ENCODE results near the gene DBR1. TPM values are rescaled to one million over a fixed set of nuclear protein-coding genes. Genes with fewer than 3 reads are reported as not detected.
A peak's percentile ranks its signal among the peaks of the same experiment; 100 is the strongest.

DBR1 gene, protein sequence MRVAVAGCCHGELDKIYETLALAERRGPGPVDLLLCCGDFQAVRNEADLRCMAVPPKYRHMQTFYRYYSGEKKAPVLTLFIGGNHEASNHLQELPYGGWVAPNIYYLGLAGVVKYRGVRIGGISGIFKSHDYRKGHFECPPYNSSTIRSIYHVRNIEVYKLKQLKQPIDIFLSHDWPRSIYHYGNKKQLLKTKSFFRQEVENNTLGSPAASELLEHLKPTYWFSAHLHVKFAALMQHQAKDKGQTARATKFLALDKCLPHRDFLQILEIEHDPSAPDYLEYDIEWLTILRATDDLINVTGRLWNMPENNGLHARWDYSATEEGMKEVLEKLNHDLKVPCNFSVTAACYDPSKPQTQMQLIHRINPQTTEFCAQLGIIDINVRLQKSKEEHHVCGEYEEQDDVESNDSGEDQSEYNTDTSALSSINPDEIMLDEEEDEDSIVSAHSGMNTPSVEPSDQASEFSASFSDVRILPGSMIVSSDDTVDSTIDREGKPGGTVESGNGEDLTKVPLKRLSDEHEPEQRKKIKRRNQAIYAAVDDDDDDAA
- 16.3 TPM for total RNA-seq

DNA sequence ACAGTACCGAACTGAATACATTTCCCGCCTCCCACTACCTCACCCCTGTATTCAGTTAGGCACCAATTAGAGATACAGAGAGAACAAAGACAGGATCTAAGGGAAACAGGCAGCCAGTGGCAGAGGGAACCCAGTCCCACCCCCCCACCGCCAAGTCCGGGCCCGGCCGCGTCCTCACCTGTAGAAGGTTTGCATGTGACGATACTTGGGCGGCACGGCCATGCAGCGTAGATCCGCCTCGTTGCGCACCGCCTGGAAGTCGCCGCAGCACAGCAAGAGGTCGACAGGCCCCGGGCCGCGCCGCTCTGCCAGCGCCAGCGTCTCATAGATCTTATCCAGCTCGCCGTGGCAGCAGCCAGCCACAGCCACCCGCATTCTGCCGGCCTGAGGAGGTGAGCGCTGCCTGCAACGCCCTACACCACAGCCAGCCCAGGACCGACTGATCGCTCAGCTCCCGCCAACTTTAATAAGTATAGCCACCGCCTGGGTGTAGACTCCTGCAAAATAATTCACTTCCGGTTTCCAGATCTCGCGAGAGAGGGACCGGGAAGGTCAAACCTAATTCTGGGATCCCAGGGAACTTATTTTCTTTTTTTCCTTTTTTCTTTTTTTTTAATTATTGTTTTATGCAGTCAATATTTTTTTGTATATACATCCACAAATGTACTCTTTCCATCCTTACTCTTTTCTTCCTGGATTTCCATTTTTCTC is at the start of gene DBR1:
DBR1 (minus strand) TSS at position 501 of the 711 bp plus-strand sequence; CDS start at position 375, 126 bp downstream.
- DNase-seq, result peak; percentile 57

DNA sequence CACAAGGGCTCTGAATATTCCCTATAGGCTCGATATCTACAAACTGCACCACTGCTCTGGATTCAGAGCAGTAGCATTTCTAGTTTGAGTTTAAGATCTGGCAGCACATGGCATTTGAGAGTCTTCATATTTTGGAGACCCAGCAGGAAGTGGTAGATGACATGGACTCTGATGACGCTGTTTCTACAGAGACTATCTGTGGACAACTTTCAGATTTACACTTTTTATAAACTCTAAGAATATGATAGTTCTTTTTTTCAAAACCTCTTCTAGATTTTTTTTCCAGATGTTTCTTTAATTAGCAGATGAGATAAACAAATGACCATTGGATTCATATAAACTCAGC is 48.2 kb upstream of the DBR1 start:
- no peak for DNase-seq

DNA sequence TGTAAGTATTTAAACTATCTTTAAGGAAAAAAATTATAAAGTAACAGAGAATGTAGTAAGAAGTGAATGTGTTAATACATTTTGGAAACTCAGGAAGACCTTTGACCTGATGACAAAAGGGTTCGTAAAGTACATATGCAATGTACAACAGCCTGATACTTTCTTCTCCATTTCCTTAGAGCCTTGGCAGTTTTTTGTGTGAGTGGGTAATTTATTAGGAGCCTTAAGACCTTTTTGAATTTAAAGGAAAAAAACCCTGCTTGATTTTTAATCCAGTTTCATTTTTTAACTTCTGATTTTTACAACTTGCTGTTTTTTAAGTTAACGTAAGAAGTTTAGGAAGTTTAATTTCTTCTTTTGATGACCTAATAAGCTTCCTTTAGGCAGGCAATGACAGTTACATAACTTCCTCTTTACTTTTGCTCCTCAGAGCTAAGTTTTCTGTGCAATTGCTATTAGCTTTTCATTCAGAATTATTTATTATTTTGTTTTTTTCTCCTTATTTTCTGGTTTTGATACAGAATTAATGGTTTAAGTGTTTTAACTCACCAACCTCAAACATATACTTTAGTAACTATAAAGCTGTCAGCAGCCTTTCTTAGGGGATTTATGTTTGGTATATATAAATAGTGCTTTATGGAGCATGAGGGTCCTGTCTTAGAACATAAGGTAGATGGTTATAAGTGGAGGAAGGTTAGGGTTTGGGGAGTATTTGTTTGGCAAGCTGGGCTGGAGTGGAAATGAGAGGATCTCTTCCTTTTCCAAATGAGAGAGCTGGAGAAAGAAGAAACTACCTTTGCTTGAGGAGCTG is 47.6 kb upstream of the DBR1 start:
- no peak for DNase-seq

DNA sequence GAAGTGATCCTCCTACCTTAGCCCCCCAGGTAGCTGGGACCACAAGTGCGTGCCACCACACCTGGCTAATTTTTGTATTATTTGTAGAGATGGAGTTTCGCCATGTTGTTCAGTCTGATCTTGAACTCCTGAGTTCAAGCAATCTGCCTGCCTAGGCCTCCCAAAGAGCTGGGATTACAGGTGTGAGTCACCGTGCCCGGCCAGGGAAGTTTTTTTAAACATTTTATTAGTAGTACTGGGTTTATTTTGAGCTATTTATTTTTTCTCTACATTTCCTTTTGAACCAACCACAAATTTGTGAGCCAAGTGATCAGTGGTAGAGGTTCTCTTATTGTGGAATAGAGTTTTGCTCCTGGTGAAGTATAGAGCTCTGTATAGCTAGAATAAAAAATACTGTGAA is 46.1 kb upstream of the DBR1 start:
- DNase-seq, result no peak

DNA sequence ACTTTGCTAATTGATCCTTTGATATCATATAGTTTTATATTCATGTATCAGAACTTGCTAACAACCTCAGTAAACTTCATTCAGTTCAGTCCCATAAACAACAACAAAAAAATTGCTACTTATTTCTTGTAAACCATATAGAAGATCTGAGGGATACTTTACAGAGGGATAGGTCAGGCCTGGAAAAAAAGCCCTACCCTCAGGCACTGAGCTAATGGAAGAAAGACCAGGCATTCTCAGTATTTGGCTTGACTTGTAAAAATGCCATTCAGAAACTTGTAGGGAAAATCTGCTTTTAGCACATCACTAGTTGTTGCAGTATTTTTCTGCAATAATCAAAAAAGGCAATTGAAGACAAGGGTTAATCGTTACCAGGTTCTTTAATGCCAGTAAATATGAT is 45.5 kb upstream of the DBR1 start:
- no peak for DNase-seq

DNA sequence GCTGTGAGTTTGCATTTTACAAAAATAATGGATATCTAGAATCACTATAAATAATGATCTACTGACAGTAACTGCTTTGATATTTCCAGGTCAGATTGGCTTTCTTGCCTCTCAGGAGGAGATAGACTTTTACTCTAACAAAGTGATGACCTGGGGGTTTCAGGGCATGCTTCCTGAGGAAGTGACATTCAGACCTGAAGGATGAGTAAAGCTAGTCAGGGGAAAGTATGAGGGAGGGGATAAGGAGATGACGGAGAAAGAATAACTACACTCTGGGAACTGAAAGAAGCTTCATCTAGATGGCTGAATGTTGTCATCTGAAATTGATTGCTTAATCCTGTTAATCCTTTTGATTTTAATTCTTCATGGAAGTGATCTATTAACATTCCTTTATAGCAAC is 44.5 kb upstream of the DBR1 start:
- no peak for DNase-seq

DNA sequence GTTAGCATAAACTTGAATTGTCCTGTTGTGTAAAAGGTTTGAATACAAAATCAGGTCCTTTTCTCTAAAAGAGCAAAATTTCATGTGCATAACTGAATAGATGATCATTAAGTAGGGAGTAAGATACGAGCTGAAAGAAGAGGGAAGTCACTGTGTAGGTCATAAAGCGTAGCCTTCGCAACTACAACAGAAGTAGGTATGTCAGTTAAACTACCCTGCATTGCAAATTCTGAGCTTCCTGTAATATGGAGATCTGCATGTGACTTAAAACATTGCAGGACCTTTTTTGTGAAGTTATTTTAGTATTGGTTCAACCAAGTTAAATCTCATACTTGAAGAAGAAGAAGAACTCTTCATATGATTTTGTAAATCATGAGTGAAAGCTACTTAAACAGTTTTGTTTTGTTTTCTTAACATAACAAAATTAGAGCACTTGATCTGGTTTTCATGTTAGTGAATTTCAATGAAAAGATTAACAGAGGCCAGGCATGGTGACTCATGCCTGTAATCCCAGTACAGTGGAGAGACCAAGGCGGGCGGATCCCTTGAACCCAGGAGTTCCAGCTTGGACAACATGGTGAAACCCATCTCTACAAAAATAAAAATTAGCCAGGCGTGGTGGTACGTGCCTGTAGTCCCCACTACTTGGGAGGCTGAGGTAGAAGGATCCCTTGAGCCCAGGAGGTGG is 38.8 kb upstream of the DBR1 start:
- DNase-seq, result no peak

DNA sequence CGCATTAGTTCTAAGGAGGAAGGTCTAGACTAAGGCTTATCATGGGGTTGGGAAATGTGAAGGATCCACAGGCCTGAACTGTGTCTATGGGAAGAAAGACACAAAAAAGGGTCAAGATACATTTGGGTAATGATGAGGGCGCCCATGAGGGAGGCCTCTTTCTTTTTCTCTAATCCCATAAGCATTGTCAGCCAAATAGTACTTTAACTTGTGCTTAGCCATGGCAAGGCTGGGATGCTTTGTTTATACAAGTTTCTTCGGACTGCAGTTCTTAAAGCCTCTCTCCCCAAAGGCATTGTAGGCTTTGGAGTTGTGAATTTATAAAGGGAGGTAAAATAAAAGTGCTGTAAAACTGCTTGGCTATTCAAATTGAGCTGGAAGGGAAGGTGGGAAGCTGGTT is 35.8 kb upstream of the DBR1 start:
- DNase-seq, result no peak

DNA sequence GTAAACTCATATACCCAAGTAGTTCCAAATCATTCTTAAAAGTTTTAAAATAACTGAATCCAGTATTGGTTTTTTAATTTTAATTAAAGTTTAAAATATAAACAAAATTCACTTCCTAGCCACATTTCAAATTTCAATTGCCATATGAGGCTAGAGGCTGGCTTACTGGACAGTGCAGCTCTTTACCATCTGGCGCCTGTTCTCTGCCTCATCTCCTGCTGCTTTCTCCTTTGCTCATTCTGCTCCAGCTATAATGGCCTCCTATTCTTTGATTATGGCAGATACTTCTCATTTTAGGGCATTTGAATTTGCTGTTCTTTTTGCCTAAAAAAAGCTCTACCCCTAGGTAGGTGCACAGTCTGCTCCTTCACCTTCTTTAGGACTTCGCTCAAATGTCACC is 31.5 kb upstream of the DBR1 start:
- no peak for DNase-seq

DNA sequence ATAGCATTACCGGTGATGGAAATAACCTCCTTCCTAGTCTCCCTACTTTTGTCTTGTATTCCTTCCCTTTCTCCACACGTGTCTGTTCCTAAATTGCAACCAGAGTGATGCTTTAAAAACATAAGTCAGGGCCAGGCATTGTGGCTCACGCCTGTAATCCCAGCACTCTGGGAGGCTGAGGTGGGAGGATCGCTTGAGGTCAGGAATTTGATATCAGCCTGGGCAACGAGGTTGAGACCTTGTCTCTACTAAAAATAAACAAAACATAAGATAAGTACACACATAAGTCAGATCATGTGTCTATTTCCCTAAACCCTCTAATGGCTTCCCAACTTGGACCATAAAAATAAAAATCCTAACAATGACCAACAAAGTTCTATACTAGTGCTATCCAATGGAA is 30.8 kb upstream of the DBR1 start:
- DNase-seq, result no peak

DNA sequence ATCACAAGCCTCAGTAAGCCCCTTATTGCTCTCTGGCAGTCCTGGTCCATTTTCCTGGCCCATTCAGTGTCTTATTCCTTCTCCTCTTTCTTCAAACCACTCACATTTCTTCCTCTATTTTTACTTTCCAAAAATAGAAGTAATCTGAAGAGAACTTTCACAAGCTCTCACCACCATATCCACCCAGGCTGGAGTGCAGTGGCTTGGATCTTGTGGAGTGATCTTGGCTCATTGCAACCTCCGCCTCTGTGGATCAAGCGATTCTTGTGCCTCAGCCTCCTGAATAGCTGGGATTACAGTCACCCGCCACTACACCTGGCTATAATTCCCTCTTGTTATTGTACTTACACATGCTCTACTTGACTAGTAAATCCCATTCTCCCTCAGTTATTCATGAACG is 29.2 kb upstream of the DBR1 start:
- no peak for DNase-seq

DNA sequence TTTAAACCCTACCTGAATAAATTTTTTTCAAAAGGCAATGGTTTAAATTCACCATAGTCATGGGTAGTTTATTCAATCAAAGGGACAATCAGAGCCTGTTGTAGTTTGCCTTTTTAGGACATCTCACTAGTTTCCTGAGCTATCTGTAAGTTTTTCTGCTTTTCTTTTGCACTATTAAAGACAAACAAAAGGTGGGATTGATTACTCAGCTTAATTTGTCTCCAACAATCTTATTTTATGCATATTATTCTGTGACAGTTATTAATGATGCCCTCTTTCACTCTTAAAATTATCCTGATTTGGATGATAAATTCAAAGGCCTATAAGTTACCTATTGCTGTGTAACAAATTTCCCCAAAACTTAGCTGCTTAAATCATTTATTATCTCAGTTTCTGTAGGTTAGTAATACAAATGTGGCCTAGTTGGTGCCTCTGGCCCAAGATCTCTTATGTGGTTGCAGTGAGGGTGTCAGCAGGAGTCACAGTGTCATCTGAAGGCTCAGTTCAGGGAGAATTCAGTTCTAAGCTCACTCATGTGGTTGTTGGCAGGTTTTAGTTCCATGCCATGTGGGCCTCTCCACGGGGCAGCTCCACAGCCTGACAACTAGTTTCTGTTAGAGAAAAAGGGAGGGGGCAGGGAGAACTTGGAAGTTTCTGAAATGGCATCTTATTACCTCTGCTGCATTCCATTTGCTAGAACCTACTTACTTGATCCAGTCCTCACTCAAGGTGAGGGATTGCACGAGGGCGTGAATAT is 28.4 kb upstream of the DBR1 start:
- DNase-seq, result no peak

DNA sequence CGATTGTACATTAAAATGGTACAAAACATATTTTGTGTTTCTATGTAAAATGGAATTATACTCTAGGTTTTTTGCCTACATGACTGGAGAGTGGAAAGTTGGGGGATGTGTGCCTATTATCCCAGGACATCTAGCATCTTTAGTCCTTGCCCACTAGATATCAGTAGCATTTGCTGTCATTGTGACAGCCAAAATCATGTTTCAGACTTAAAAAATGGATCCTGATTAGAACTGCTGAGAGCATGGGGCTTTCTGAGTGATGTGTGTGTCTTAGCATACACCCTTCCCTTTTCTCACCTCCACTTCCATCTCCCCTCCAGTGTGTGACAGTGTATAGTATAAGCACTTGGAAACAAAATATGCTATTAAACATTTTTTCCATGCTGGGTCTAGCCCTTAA is 25.7 kb upstream of the DBR1 start:
- DNase-seq, result no peak

DNA sequence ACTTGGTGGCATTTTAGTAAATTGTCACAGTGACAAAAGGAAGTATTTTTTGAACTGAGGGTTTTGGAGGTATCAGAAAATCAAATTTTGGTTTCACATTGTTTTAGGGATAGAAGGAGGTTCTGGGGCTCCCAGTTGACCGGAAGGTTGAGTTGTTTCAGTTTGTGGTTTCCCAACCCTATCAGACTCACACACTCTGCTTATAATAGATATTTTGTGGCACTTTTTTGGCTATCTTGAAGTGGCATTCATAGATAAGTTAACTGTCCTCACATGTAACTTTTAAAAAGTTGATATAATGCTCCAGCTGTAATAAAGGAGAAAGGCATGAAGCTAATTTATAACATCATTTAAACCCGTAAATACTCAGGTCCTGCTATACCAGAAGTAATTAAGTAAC is 25.1 kb upstream of the DBR1 start:
- no peak for DNase-seq

DNA sequence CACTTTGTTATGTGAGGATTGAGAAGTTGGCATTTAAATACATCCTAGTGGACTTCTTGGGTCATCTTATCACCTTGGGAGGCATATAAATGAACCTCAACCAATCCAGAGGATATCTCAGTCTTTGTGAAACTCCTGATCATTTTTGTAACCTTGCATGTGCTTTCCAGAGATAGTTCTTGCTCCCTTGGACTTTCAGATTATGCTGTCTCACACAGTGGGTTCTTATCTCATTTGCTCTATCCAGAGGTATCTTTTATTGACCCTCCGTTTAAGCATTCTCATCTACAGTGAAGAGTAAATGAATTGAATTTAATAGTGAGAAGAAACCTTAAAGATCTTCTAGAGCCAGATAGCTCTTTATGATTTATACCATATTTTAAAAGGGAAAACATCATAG is 22.8 kb upstream of the DBR1 start:
- no peak for DNase-seq

DNA sequence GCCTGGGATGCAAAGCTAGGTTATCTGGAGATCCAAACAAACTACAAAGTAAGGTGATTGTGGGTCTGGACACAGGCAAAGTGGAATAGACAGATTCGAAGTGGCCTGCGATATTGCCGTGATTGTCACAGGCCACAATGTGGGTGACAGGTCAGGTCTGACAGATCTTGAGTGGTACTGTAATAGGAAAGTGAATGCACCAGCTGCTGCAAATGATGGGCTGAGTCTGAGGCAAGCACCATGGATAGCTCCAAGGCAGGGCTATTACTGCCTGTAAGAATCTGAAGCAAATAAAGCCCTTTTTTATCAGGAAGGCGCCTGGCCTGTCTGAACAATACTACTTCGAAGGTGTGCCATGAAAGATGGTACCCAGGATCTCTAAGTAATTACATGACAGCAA is 22.3 kb upstream of the DBR1 start:
- DNase-seq, result no peak

DNA sequence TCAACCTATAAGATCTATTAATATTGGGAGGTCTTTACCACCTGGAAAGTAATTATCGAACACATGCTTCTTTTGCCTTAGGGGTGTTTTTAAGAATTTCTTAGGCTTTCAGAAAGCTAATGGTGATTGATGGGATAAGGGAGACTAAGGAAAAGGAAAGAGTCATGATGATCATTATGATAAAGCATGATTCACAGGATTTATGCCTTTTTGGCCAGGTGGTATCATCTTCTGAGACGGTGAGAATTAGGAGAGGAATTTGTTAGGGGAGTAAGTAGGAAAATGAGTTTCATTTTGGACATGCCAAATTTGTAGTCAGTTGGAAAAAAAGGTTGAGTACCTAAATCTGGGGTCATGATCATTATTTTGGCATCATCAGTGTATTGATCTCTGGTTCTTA is 21.3 kb upstream of the DBR1 start:
- DNase-seq, result no peak

DNA sequence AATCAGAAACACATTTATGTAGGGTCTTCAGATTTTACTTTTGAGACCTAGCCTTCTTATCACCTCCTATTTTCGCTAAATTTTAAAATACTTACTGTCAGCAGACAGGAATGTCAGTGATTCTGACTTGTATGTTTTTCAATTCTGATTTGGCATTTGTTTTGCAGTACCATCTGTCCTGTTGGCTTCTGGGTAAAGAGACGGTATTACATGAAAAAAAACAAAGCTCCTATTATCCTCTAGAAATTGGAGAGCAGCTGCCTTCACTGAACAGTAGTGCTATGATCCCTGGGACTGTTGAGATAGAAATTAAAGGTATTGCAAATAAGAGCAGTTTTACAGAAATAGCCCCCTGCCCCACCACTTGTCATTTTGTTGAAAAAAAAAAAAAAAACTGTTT is 20.8 kb upstream of the DBR1 start:
- DNase-seq, result no peak

DNA sequence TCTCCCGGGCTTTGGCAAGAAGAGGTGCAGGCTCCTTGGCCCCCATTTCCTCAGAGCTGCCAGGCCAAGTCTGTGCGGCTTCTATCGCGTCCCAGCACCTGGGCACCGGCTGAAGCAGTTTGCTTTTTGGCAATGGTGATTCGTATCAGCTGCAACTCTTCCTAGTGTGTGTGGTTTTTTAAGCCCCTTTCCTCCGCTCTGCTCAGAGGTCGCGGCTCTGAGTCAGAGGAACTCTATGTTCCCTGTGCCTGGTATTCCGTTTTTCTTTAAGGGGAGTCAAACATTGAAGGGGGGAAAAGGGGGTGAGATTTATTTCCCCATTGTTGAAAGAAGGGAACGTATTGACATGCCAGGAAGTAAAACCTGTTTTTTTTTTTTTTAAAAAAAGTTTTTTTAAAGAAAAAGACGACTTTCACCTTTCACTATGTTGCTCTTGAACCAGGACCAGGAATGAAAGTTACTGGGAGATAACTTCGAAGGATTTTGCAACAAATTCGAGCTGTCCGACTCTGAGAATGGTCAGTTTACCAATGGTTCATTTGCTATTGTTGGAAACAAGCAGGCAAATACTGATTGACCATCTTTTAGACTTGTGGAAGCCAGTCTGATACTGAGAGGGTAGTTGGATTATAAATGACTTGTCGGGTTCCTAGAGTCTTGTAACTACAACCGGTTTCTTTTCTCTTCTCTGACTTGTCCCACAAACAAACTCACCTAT is 13.5 kb upstream of the DBR1 start:
- DNase-seq, result peak; percentile 4

DNA sequence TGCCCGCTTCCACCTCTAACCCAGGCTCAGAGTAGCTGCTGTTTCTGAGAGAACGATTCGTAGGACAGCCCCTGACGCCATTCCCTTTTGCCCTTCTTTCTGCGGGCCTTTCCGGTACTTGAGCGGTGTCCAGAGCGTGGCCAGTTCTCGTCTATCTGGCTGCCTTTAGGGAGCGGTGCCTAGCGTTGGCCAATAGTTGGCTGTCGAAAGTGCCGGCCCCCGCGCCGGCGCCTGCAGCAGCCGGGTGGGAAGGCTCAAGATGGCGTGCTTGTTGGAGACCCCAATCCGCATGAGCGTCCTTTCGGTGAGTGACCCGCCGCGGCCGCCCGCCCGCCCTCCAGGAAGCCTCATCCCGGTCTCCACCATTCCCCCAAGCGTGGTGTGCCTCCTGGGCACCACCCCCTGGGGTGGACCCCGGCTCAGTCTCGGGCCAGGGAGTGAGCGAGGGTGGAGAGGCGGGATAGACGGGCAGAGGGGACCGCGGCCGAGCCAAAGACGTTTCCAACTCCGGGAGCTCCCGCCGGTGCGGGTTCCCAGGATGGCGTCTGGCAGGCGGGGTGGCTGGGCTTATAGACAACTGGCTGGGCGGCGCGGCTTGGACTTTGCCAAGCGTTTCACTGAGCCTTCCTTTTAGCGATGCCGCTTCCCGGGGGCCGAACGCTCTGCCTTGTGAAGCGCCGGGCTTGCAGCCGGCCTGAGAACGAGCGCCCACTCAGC is 12.7 kb upstream of the DBR1 start, which contains the start of gene ARMC8:
ARMC8 (plus strand) TSS at position 6 of the 717 bp plus-strand sequence; CDS start at position 260, 254 bp downstream.
- DNase-seq, result peak; percentile 84

Data from skin of body (tissue), 2 donors.